ENCODE data around the gene IZUMO2.

The IZUMO2 gene

DNA sequence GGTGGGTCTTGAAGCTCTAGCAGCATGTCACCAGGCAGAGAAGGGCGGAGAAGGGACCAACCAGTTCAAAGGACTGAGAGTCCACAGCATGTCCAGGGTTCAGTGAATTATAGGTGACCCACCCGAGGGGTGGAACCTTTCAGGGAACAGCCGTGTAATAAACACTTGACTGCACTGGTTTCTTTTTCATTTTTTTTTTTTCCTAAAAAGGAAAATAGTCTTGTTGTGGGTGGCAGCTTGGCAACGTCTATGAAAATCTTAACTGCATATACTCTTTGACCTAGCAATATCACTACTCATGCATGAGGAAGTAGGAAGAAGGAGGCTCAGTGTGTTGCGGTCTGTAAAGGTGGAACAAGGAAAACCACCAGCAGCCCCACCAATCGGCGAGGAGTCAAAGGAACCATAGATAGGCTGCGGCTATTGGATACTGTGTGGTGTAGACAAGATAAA lies 27.4 kb upstream of the IZUMO2 start:
- ATAC-seq (ENCODE audit: low read depth) (no peak), DNase-seq (ENCODE audit: low spot score) (no peak)
- Histone ChIP-seq H3K27ac (ENCODE audit: poor library complexity, severe bottlenecking) (no peak overlapping the region), H3K36me3 (ENCODE audit: low read depth) (no peaks in the 10 kb centered on the region), H3K27me3 (ENCODE audit: insufficient read depth, poor library complexity, severe bottlenecking) (no peaks in the 10 kb centered on the region), H3K9me3 (ENCODE audit: severe bottlenecking) (no peaks in the 10 kb centered on the region), H3K4me3 (ENCODE audit: severe bottlenecking) (no peak overlapping the region), H3K4me1 (ENCODE audit: insufficient read depth, poor library complexity, severe bottlenecking) (no peaks in the 10 kb centered on the region)
- TF ChIP-seq, protein P1, sequence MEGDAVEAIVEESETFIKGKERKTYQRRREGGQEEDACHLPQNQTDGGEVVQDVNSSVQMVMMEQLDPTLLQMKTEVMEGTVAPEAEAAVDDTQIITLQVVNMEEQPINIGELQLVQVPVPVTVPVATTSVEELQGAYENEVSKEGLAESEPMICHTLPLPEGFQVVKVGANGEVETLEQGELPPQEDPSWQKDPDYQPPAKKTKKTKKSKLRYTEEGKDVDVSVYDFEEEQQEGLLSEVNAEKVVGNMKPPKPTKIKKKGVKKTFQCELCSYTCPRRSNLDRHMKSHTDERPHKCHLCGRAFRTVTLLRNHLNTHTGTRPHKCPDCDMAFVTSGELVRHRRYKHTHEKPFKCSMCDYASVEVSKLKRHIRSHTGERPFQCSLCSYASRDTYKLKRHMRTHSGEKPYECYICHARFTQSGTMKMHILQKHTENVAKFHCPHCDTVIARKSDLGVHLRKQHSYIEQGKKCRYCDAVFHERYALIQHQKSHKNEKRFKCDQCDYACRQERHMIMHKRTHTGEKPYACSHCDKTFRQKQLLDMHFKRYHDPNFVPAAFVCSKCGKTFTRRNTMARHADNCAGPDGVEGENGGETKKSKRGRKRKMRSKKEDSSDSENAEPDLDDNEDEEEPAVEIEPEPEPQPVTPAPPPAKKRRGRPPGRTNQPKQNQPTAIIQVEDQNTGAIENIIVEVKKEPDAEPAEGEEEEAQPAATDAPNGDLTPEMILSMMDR (IDR thresholded peaks at IDR 0.05; ENCODE audit: poor library complexity, severe bottlenecking) = no peak

DNA sequence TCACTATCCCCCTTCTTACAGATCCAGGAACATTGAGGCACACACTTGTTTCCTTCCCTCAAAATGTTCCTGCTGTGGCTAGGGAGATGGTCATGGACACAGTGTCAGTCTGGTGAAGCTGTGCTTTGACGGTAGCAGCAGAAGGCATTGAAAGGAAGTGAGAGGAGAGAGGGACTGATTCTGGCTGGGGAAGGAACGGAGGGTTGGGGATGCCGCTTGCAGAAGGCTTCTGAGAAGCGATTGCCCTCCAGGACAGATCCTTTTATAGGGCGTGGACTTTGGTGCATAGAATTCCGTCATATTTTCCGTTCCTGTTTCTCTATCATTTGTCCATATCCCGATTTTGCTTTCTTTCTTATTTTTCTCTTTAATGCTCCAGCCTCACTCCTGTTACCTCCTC lies 26.2 kb upstream of the IZUMO2 start:
- Histone ChIP-seq H3K9me3 (ENCODE audit: severe bottlenecking) (no peaks in the 10 kb centered on the region), H3K27me3 (ENCODE audit: insufficient read depth, poor library complexity, severe bottlenecking) (no peaks in the 10 kb centered on the region), H3K4me3 (ENCODE audit: severe bottlenecking) (no peak overlapping the region), H3K4me1 (ENCODE audit: insufficient read depth, poor library complexity, severe bottlenecking) (no peaks in the 10 kb centered on the region), H3K36me3 (ENCODE audit: low read depth) (no peaks in the 10 kb centered on the region), H3K27ac (ENCODE audit: poor library complexity, severe bottlenecking) (no peak overlapping the region)
- DNase-seq (ENCODE audit: low spot score) (no peak), ATAC-seq (ENCODE audit: low read depth) (no peak)
- TF ChIP-seq, protein P1 (IDR thresholded peaks at IDR 0.05; ENCODE audit: poor library complexity, severe bottlenecking) = no peak

DNA sequence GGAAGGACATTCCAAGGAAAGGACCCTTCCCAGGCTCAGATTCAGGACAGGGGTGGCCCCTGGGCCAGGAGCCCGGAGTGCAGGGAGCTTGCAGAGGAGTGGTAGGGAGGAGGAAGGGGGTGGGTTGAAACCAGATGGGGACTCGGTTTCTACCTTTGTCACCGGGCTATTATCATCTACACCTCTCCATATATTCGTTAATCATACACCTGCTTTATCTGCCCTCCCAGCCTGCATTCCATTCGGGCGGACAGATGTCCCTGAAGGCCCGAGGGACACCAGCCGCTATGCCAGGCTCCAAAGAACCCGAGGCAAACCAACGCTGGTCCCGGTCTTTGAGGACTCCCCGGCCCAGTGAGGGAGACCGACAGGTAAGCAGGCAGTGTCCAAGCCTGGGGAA lies 24.9 kb upstream of the IZUMO2 start:
- TF ChIP-seq, protein P1 (IDR thresholded peaks at IDR 0.05; ENCODE audit: poor library complexity, severe bottlenecking) = no peak
- no peaks in the 10 kb centered on the region for H3K4me1 ChIP-seq (ENCODE audit: insufficient read depth, poor library complexity, severe bottlenecking)
- no peak overlapping the region for H3K27ac ChIP-seq (ENCODE audit: poor library complexity, severe bottlenecking)
- H3K9me3 ChIP-seq (ENCODE audit: severe bottlenecking) = no peaks in the 10 kb centered on the region
- no peaks in the 10 kb centered on the region for H3K36me3 ChIP-seq (ENCODE audit: low read depth)
- H3K27me3 ChIP-seq (ENCODE audit: insufficient read depth, poor library complexity, severe bottlenecking) = no peaks in the 10 kb centered on the region
- no peak for ATAC-seq (ENCODE audit: low read depth)
- DNase-seq (ENCODE audit: low spot score) = no peak
- H3K4me3 ChIP-seq (ENCODE audit: severe bottlenecking) = no peak overlapping the region

DNA sequence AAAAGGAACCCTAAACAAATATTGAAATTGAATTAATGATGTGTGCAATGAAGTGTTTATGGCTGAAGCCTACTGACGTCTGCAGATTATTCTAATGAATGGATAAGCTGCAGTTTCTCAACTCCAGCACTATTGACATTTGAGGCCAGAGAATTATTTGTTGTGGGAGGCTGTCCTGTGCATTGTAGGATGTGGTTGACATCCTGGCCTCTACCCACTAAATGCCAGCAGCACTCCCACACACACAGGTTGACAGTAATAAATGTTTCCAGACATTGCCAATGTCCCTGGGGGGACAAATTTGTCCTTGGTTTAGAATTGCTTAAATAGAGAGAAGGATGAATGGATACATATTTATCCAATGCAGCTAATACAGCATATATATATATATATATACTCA lies 21.1 kb upstream of the IZUMO2 start:
- Histone ChIP-seq H3K27me3 (ENCODE audit: insufficient read depth, poor library complexity, severe bottlenecking) (no peaks in the 10 kb centered on the region), H3K4me1 (ENCODE audit: insufficient read depth, poor library complexity, severe bottlenecking) (no peaks in the 10 kb centered on the region), H3K27ac (ENCODE audit: poor library complexity, severe bottlenecking) (no peak overlapping the region), H3K4me3 (ENCODE audit: severe bottlenecking) (no peak overlapping the region), H3K9me3 (ENCODE audit: severe bottlenecking) (no peaks in the 10 kb centered on the region), H3K36me3 (ENCODE audit: low read depth) (no peaks in the 10 kb centered on the region)
- DNase-seq (ENCODE audit: low spot score) = no peak
- no peak for ATAC-seq (ENCODE audit: low read depth)
- TF ChIP-seq, protein P1 (IDR thresholded peaks at IDR 0.05; ENCODE audit: poor library complexity, severe bottlenecking) = no peak

DNA sequence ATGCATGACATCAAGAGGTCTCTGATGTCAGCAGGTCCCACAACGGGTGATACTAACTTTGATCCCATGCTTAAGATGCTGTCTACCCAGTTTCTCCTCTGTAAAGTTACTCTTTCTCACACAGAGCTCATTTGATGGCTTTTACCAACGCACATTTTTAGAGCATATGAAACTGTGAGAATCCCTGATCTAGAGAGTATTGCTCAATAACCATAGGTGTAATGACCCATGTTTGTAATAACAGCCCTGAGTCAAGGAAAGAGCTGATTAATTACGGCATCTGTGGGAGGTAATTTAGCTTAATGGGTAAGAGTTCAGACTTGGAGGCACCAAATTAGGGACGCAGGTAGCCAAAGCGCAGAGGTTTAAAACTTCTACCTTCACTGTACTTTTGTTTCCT lies 18.0 kb upstream of the IZUMO2 start:
- Histone ChIP-seq H3K9me3 (ENCODE audit: severe bottlenecking) (no peaks in the 10 kb centered on the region), H3K27ac (ENCODE audit: poor library complexity, severe bottlenecking) (no peak overlapping the region), H3K36me3 (ENCODE audit: low read depth) (no peaks in the 10 kb centered on the region), H3K27me3 (ENCODE audit: insufficient read depth, poor library complexity, severe bottlenecking) (no peaks in the 10 kb centered on the region), H3K4me1 (ENCODE audit: insufficient read depth, poor library complexity, severe bottlenecking) (no peaks in the 10 kb centered on the region), H3K4me3 (ENCODE audit: severe bottlenecking) (no peak overlapping the region)
- TF ChIP-seq, protein P1 (IDR thresholded peaks at IDR 0.05; ENCODE audit: poor library complexity, severe bottlenecking) = no peak
- DNase-seq (ENCODE audit: low spot score) = no peak
- no peak for ATAC-seq (ENCODE audit: low read depth)

Measured in RWPE2 (cell line).